Uterus (tissue), 4 donors: ENCODE results near the gene CPSF4. TPM values are rescaled to one million over a fixed set of nuclear protein-coding genes. Genes with fewer than 3 reads are reported as not detected.

Source experiments
- DNase-seq, 2 donors: peaks; one replicate each; pipeline ENCODE4 v3.0.0-alpha.2; 2019 to 2020
- H3K27ac ChIP-seq, 2 donors: fragments of 200-600 bp; sonication (generic); 1 replicate in 1 of 2; 2 replicates in 1 of 2; pipeline ENCODE4 v1.5.1; 2016 to 2018
- H3K27me3 ChIP-seq, 2 donors: fragments of 200-600 bp; sonication (generic); one replicate each; pipeline ENCODE4 v1.5.1; 2018 to 2019; ENCODE audit warnings: control low read depth in 1 of 2
- H3K36me3 ChIP-seq, 2 donors: fragments of 200-600 bp; sonication (generic); one replicate each; pipeline ENCODE4 v1.5.1; 2019; ENCODE audit warnings: control low read depth in 1 of 2
- H3K4me1 ChIP-seq, 2 donors: fragments of 200-600 bp; sonication (generic); one replicate each; pipeline ENCODE4 v1.5.1; 2018 to 2019; ENCODE audit warnings: control low read depth in 1 of 2
- H3K4me3 ChIP-seq, 2 donors: fragments of 200-600 bp; sonication (generic); 1 replicate in 1 of 2; 2 replicates in 1 of 2; pipeline ENCODE4 v1.5.1; 2018 to 2019; ENCODE audit warnings: mild to moderate bottlenecking in 1 of 2
- H3K9me3 ChIP-seq, 2 donors: fragments of 200-600 bp; sonication (generic); one replicate each; pipeline ENCODE4 v1.5.1; 2019; ENCODE audit warnings: control low read depth in 1 of 2
- POLR2A ChIP-seq, 2 donors: fragments of 450-650 bp; IDR thresholded peaks; one replicate each; pipeline ENCODE4 v1.6.1; 2016; ENCODE audit warnings: antibody characterized with exemption in 2 of 2, mild to moderate bottlenecking in 1 of 2, moderate library complexity in 1 of 2
- intact Hi-C: fragments of 100-400 bp; cut with DNase I; formaldehyde crosslinking; loops from one replicate; pipeline ENCODE4 v1.15.1; 2023; ENCODE audit warnings: low total_unique reads
- total RNA-seq, 4 donors: library from RNA; depleted of rRNA in 3 of 4; stranded (reverse); fragments of >200 nt in 3 of 4; gene quantifications; one replicate each; pipeline versions ENCODE4 v1.1.0 to v1.2.4, GENCODE V29; 2014 to 2023
- TF ChIP-seq, protein P1 (sequence below), 4 experiments: fragments of 200-600 bp in 2 of 4; fragments of 450-650 bp in 2 of 4; sonication (generic) in 2 of 4; IDR thresholded peaks; one replicate each; pipeline ENCODE4 v1.5.1; 2016 to 2019; ENCODE audit warnings: antibody characterized with exemption in 4 of 4, mild to moderate bottlenecking in 2 of 4, moderate library complexity in 1 of 4
- donor health status: DM: yes; HTN: yes; CAD: no.

CPSF4 gene
- total RNA-seq, 4 donors from 2014 or later = 23.8 to 67.9 (median 38.4) TPM

DNA sequence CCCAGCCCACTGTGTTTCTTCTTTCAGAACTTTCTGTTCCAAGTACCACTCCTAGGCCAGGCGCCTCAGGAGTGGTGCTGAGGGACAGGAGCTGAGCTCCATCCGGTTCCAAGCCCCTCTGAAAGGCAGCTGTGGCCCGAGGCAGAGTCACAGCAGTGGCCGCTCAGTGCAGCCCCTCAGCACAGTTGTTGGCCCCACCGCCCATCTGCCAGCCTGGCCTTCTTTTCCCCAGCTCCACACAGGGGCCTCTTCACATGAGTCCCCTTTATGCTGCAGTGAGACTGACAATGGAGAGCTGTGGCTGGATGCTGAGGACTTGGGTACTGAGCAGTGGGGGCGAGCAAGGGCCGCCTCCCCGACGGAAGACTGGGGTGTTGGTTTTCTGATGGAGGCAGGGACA, 20.5 kb upstream of the CPSF4 start:
- no peak for DNase-seq

DNA sequence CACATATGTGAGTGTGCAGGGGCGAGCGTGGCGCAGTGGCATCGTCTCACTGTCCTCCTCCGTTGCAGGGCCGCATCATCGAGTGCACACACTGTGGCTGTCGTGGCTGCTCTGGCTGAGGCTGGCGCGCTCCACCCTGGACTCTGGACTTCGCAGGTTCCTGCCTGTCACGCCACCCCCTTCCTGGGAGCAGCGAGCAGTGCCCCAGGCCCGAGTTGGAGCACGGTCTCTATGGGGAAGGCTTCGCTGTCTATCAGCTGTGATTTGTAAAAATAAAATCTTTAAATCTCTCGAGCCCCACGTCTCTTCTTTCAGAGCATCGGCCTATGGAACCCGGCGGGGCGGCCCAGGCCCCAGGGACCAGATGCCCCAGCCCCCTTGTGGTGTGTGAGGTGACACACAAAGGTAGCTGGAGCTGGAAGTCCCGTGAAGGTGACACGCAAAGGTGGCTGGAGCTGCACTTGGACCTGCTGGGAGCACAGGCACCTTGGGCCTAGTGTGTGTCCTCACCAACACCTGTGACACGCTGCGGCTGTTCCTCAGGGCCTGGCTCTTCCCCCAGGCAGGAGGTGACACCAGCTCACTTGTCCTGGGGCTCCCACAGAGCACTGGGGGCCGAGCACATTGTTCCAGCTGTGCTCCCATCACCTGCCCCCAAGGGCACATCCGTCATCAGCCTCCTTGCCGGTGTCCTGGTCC, 19.3 kb upstream of the CPSF4 start:
- no peak for DNase-seq
- H3K9me3 ChIP-seq = no peaks in the 10 kb centered on the region
- H3K4me3 ChIP-seq = no peak overlapping the region
- no peaks in the 10 kb centered on the region for H3K27me3 ChIP-seq
- TF ChIP-seq, protein P1, sequence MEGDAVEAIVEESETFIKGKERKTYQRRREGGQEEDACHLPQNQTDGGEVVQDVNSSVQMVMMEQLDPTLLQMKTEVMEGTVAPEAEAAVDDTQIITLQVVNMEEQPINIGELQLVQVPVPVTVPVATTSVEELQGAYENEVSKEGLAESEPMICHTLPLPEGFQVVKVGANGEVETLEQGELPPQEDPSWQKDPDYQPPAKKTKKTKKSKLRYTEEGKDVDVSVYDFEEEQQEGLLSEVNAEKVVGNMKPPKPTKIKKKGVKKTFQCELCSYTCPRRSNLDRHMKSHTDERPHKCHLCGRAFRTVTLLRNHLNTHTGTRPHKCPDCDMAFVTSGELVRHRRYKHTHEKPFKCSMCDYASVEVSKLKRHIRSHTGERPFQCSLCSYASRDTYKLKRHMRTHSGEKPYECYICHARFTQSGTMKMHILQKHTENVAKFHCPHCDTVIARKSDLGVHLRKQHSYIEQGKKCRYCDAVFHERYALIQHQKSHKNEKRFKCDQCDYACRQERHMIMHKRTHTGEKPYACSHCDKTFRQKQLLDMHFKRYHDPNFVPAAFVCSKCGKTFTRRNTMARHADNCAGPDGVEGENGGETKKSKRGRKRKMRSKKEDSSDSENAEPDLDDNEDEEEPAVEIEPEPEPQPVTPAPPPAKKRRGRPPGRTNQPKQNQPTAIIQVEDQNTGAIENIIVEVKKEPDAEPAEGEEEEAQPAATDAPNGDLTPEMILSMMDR (IDR thresholded peaks at IDR 0.05) = no peak
- TF ChIP-seq POLR2A (IDR thresholded peaks at IDR 0.05) = no peak
- intact Hi-C loops = no loop called here
- H3K36me3 ChIP-seq = no peaks in the 10 kb centered on the region
- H3K27ac ChIP-seq = no peak overlapping the region
- H3K4me1 ChIP-seq = no peaks in the 10 kb centered on the region

More for the DNA sequence above, 20.5 kb upstream of the CPSF4 start:
- H3K4me3 ChIP-seq = no peak overlapping the region
- H3K9me3 ChIP-seq = no peaks in the 10 kb centered on the region
- intact Hi-C loops = no loop called here
- H3K4me1 ChIP-seq = no peaks in the 10 kb centered on the region
- TF ChIP-seq, protein P1 (IDR thresholded peaks at IDR 0.05) = no peak
- no peak for TF ChIP-seq POLR2A (IDR thresholded peaks at IDR 0.05)
- no peak overlapping the region for H3K27ac ChIP-seq
- no peaks in the 10 kb centered on the region for H3K27me3 ChIP-seq
- H3K36me3 ChIP-seq = no peaks in the 10 kb centered on the region

DNA sequence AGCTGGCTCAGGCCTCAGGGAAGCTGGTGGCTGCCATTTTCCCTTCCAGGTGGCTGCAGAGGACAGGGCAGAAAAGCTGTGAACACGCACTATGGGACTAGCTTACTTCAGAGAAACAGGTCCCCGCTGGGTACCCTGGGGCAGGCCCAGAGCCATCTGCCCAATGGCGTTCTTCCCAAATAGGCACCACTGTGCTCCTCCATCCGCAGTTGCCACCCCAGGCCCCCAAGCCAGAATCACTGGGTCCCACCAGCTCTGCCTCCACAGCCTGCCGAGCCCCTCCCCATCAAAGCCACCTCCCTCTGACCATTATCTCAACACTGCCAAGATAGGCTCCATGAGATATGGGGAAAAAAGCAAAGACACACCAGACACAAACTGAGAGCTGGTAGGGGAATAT, 18.5 kb upstream of the CPSF4 start:
- Histone ChIP-seq H3K4me1 (no peaks in the 10 kb centered on the region), H3K27me3 (no peaks in the 10 kb centered on the region), H3K27ac (no peak overlapping the region), H3K9me3 (no peaks in the 10 kb centered on the region), H3K4me3 (no peak overlapping the region), H3K36me3 (no peaks in the 10 kb centered on the region)
- DNase-seq = no peak
- intact Hi-C loops = no loop called here
- TF ChIP-seq POLR2A (IDR thresholded peaks at IDR 0.05) = no peak
- TF ChIP-seq, protein P1 (IDR thresholded peaks at IDR 0.05) = no peak

DNA sequence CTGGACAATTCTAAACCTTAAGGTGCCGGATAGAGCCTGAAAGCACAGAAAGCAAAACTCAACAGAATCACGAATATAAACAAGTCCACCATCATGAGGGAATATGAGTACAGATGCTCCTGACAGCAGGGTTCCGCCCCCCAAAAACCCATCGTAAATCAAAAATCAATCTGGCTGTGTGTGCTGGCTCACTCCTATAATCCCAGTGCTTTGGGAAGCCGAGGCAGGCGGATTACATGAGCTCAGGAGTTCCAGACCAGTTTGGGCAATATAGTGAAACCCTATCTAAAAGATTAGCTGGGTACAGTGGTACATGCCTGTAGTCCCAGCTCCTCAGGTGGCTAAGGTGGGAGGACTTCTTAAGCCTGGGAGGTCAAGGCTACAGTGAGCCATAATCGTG, 17.8 kb upstream of the CPSF4 start:
- no peak overlapping the region for H3K27ac ChIP-seq
- H3K9me3 ChIP-seq = no peaks in the 10 kb centered on the region
- intact Hi-C loops = no loop called here

DNA sequence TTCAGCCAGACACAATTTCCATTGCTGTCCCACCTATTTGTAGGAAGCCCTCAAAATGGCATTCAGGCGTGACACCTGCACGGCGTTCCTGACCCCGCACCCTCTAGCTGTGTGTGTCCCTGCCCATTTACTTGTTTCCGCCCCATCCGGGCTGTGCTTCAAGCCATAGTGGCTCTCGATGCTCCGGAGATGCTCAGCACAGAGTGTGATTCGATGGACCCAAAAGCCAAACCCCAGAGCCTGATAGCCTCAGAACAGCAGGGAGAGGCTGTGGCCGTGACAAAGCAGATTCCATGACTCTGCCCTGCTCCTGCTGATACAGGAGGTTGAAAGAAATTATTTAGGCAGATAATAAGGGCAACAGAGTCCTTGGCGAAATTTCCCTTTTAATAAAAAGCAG, 16.6 kb upstream of the CPSF4 start:
- Histone ChIP-seq H3K4me1 (no peaks in the 10 kb centered on the region), H3K36me3 (no peaks in the 10 kb centered on the region), H3K27me3 (no peaks in the 10 kb centered on the region), H3K4me3 (no peak overlapping the region), H3K9me3 (no peaks in the 10 kb centered on the region), H3K27ac (no peak overlapping the region)
- TF ChIP-seq, protein P1 (IDR thresholded peaks at IDR 0.05) = no peak
- TF ChIP-seq POLR2A (IDR thresholded peaks at IDR 0.05) = no peak
- intact Hi-C loops = no loop called here
- no peak for DNase-seq

More for the DNA sequence above, 17.8 kb upstream of the CPSF4 start:
- H3K27me3 ChIP-seq = no peaks in the 10 kb centered on the region
- H3K4me1 ChIP-seq = no peaks in the 10 kb centered on the region
- H3K36me3 ChIP-seq = no peaks in the 10 kb centered on the region
- TF ChIP-seq POLR2A (IDR thresholded peaks at IDR 0.05) = no peak
- TF ChIP-seq, protein P1 (IDR thresholded peaks at IDR 0.05) = no peak
- no peak for DNase-seq
- no peak overlapping the region for H3K4me3 ChIP-seq
